HepG2 (cell line): ENCODE measurements around the gene SEPTIN5. TPM values are rescaled to one million over a fixed set of nuclear protein-coding genes. Genes with fewer than 3 reads are reported as not detected.

Source experiments
- ATAC-seq: fragments of 200-7000 bp; cut with Tn5 transposase; 3 replicates; pipeline ENCODE4 v1.9.1; 2020; ENCODE audit warnings: mild to moderate bottlenecking, moderate library complexity
- BruUV-seq: library from RNA; stranded (reverse); fragments of 400-500 nt; replicated peaks from 2 replicates; lab custom pipeline; 2021; lab: Mats Ljungman, UMichigan
- CTCF ChIA-PET: fragments of 300-600 bp; formaldehyde crosslinking; extraction: SDS; loops from one replicate; lab custom pipeline; 2021; ENCODE audit warnings: low total read pairs, inconsistent platforms, low intra/inter-chr PET ratio; lab: Yijun Ruan, JAX
- POLR2A ChIA-PET: fragments of 350-600 bp; sonication (Branson Sonifier 250); formaldehyde crosslinking; loops from one replicate; lab custom pipeline; 2020; ENCODE audit warnings: antibody characterized with exemption, inconsistent platforms; lab: Yijun Ruan, JAX
- DNase-seq: peaks from one replicate; pipeline ENCODE4 v3.0.0-alpha.2; 2015; ENCODE audit warnings: low spot score
- FAIRE-seq: peaks from 3 replicates; lab custom pipeline; 2011; peaks lifted over from hg19 to GRCh38; lab: Jason Lieb, UNC
- H2AFZ ChIP-seq: one replicate; pipeline ENCODE4 v1.6.1; 2011; ENCODE audit warnings: low read length, inconsistent platforms
- H3K27ac ChIP-seq: fragments of 300-600 bp; 3 replicates; pipeline ENCODE4 v1.8.0; 2011; ENCODE audit warnings: mixed run types, mild to moderate bottlenecking, mixed read lengths, low read length, inconsistent platforms; ENCODE audit not compliant: insufficient read depth; ENCODE audit errors: extremely low read length
- H3K27me3 ChIP-seq, 2 experiments: fragments of 200-600 bp in 1 of 2; 2 replicates in 1 of 2; 3 replicates in 1 of 2; pipeline versions ENCODE4 v1.6.0 to v1.8.0; 2011; ENCODE audit warnings: low read length in 2 of 2, mild to moderate bottlenecking in 2 of 2, moderate library complexity in 2 of 2, inconsistent platforms in 1 of 2; ENCODE audit not compliant: insufficient read depth in 2 of 2, control insufficient read depth in 1 of 2
- H3K36me3 ChIP-seq, 2 experiments: fragments of 200-600 bp in 1 of 2; replicated peaks in 1 of 2; 2 replicates in 1 of 2; 3 replicates in 1 of 2; pipeline versions ENCODE4 v1.5.1 to v1.8.0; 2011; ENCODE audit warnings: low read length in 2 of 2, inconsistent platforms in 1 of 2; ENCODE audit not compliant: insufficient read depth in 2 of 2, control insufficient read depth in 1 of 2
- H3K4me1 ChIP-seq: 2 replicates; pipeline ENCODE4 v1.5.1; 2012; ENCODE audit warnings: low read length, inconsistent platforms; ENCODE audit not compliant: insufficient read depth
- H3K4me2 ChIP-seq: 2 replicates; pipeline ENCODE4 v1.6.0; 2011; ENCODE audit warnings: low read depth, low read length, inconsistent platforms
- H3K4me3 ChIP-seq, 3 experiments: fragments of 200-600 bp in 1 of 3; sonication (generic), shearing (Covaris generic) in 1 of 3; replicated peaks in 1 of 3; 2 replicates each; pipeline ENCODE4 v1.5.1; 2011 to 2016; ENCODE audit warnings: low read length in 3 of 3, inconsistent platforms in 2 of 3, low read depth in 2 of 3, mild to moderate bottlenecking in 2 of 3, control low read depth in 1 of 3, mixed read lengths in 1 of 3; ENCODE audit not compliant: insufficient read depth in 1 of 3
- H3K79me2 ChIP-seq: one replicate; pipeline ENCODE4 v1.6.1; 2011; ENCODE audit warnings: low read length, inconsistent platforms; ENCODE audit not compliant: insufficient read depth
- H3K9ac ChIP-seq: 2 replicates; pipeline ENCODE4 v1.6.0; 2011; ENCODE audit warnings: mild to moderate bottlenecking, low read depth, low read length, inconsistent platforms; ENCODE audit not compliant: insufficient read depth
- H3K9me3 ChIP-seq: 2 replicates; pipeline ENCODE4 v1.5.1; 2012; ENCODE audit warnings: mild to moderate bottlenecking, low read length
- H4K20me1 ChIP-seq: 2 replicates; pipeline ENCODE4 v1.6.0; 2011; ENCODE audit warnings: inconsistent platforms, mild to moderate bottlenecking, low read length, moderate library complexity; ENCODE audit not compliant: insufficient read depth
- ARHGAP35 ChIP-seq: sonication (generic); formaldehyde crosslinking; IDR thresholded peaks from 2 replicates; pipeline ENCODE4 v1.9.0; 2022; ENCODE audit warnings: mild to moderate bottlenecking, inconsistent platforms, moderate library complexity, missing genetic modification reagents, borderline replicate concordance
- ATF7 ChIP-seq, 2 experiments: fragments of 450-650 bp in 1 of 2; sonication (generic) in 1 of 2; formaldehyde crosslinking in 1 of 2; IDR thresholded peaks; 2 replicates each; pipeline versions ENCODE4 v1.4.0 to v1.6.1; 2016 to 2020; ENCODE audit warnings: antibody characterized with exemption in 1 of 2, mild to moderate bottlenecking in 1 of 2, missing genetic modification reagents in 1 of 2
- BATF2 ChIP-seq: sonication (generic); formaldehyde crosslinking; IDR thresholded peaks from 2 replicates; pipeline ENCODE4 v1.8.0; 2022; ENCODE audit warnings: mild to moderate bottlenecking, missing genetic modification reagents, moderate library complexity
- IKZF5 ChIP-seq: IDR thresholded peaks from 2 replicates; pipeline ENCODE4 v1.6.1; 2018; ENCODE audit warnings: missing genetic modification reagents, mild to moderate bottlenecking, missing compliant biosample characterization
- NPAS2 ChIP-seq: sonication (generic); formaldehyde crosslinking; IDR thresholded peaks from 2 replicates; pipeline ENCODE4 v1.8.0; 2022; ENCODE audit warnings: mild to moderate bottlenecking, missing genetic modification reagents, borderline replicate concordance
- PRDM4 ChIP-seq: sonication (generic); formaldehyde crosslinking; IDR thresholded peaks from 2 replicates; pipeline ENCODE4 v1.9.0; 2021; ENCODE audit warnings: missing genetic modification reagents, borderline replicate concordance
- REXO4 ChIP-seq: sonication (generic); formaldehyde crosslinking; IDR thresholded peaks from 2 replicates; pipeline ENCODE4 v1.8.0; 2022; ENCODE audit warnings: missing genetic modification reagents, mild to moderate bottlenecking, borderline replicate concordance
- ZGPAT ChIP-seq: IDR thresholded peaks from 2 replicates; pipeline ENCODE4 v1.6.1; 2016; ENCODE audit warnings: mild to moderate bottlenecking
- ZNF296 ChIP-seq: sonication (generic); formaldehyde crosslinking; conservative IDR thresholded peaks from 2 replicates; pipeline ENCODE4 v1.5.0; 2020; ENCODE audit warnings: mild to moderate bottlenecking, missing genetic modification reagents
- ZNF333 ChIP-seq: sonication (generic); formaldehyde crosslinking; IDR thresholded peaks from 2 replicates; pipeline ENCODE4 v1.4.0; 2020; ENCODE audit warnings: mild to moderate bottlenecking, missing genetic modification reagents, borderline replicate concordance
- ZNF761 ChIP-seq: sonication (generic); formaldehyde crosslinking; conservative IDR thresholded peaks from 2 replicates; pipeline ENCODE4 v1.4.0; 2020; ENCODE audit warnings: mild to moderate bottlenecking, missing genetic modification reagents
- ZNF879 ChIP-seq: sonication (generic); formaldehyde crosslinking; IDR thresholded peaks from 2 replicates; pipeline ENCODE4 v1.8.1; 2023; ENCODE audit warnings: missing genetic modification reagents
- ZSCAN31 ChIP-seq: sonication (generic); formaldehyde crosslinking; IDR thresholded peaks from 2 replicates; pipeline ENCODE4 v1.5.0; 2020; ENCODE audit warnings: low read depth, mild to moderate bottlenecking, missing genetic modification reagents
- WGBS: methylation state at CpG from one replicate; pipeline ENCODE4 v1.1.6; 2017; ENCODE audit warnings: low lambda C conversion rate; 5-methylcytosine and 5-hydroxymethylcytosine counted together
- in situ Hi-C: cut with HindIII; loops from 2 replicates; pipeline ENCODE4 v1.10.0; 2017; ENCODE audit warnings: low pct_unique_long_range_greater_than_20kb; ENCODE audit not compliant: extremely low pct_ligation_motif_present
- intact Hi-C: fragments of 100-400 bp; cut with micrococcal nuclease; formaldehyde crosslinking; loops from one replicate; pipeline ENCODE4 v1.10.0; 2022; ENCODE audit not compliant: unreplicated experiment
- polyA plus RNA-seq, 8 experiments: library from polyadenylated mRNA; depleted of rRNA in 3 of 8; stranded (reverse) in 7 of 8; unstranded in 1 of 8; fragments of >200 nt; fragmentation: Illumina TruSeq in 4 of 8; extraction: Trizol in 4 of 8; gene quantifications; 2 replicates each; pipeline versions ENCODE4 v1.2.1 to v1.2.3, GENCODE V29; 2011 to 2016; ENCODE audit warnings: low read depth in 4 of 8, missing spikeins in 1 of 8, mixed read lengths in 1 of 8; ENCODE audit not compliant: insufficient read depth in 1 of 8
- total RNA-seq, 5 experiments: library from RNA; depleted of rRNA; stranded (reverse); fragments of >200 nt; fragmentation: Illumina TruSeq; extraction: Trizol; gene quantifications; 2 replicates each; pipeline ENCODE4 v1.2.3, GENCODE V29; 2016; ENCODE audit warnings: low read depth in 1 of 5

SEPTIN5 gene
- total and polyA plus RNA-seq, 2 of the 13 experiments (the other 11 are each of a cell fraction or from before 2014, with no cell fraction given), result 0.33 TPM; not detected in 1

GRCh38 chr22:19760951-19761724 lies 46.8 kb downstream of the SEPTIN5 start:
- H2AFZ ChIP-seq, result no peak overlapping the region
- H3K9me3 ChIP-seq, result no peaks in the 10 kb centered on the region
- H3K27ac ChIP-seq, result no peak overlapping the region
- H3K36me3 ChIP-seq, result no peaks in the 10 kb centered on the region
- TF ChIP-seq NPAS2 (CRISPR knock-in tag) (no peak), PRDM4 (CRISPR knock-in tag) (no peak), ZNF761 (CRISPR knock-in tag) (no peak), ARHGAP35 (CRISPR knock-in tag) (no peak), ZNF333 (CRISPR knock-in tag) (no peak), IKZF5 (CRISPR knock-in tag) (no peak), BATF2 (CRISPR knock-in tag) (no peak), ZNF879 (CRISPR knock-in tag) (no peak), REXO4 (CRISPR knock-in tag) (no peak), ZNF296 (CRISPR knock-in tag) (no peak), ATF7 (IDR thresholded peaks at IDR 0.05) (no peak), ATF7 (CRISPR knock-in tag; IDR thresholded peaks at IDR 0.05) (no peak), ZGPAT (CRISPR knock-in tag) (no peak), ZSCAN31 (CRISPR knock-in tag) (no peak)
- WGBS, result 91% methylated on average over 12 of the region's 117 CpGs
- FAIRE-seq (no peak), ATAC-seq (no peak), DNase-seq (no peak)
- H3K9ac ChIP-seq, result no peak overlapping the region
- H3K79me2 ChIP-seq, result no peaks in the 10 kb centered on the region
- intact Hi-C loops (no loop called here), in situ Hi-C loops (no loop called here)
- POLR2A ChIA-PET, result interaction anchor here (1.6 kb wide), 1 partner anchor 15 kb away, joined by 3 read pairs; no protein-coding TSS in a partner anchor
- CTCF ChIA-PET, result no interaction called here
- H3K4me1 ChIP-seq, result peaks cover 29% of the 10 kb centered on the region
- no TSS peak for BruUV-seq
- H3K4me2 ChIP-seq, result peak overlapping the region; percentile 69
- no peaks in the 10 kb centered on the region for H4K20me1 ChIP-seq
- peaks cover 14 to 86% of the 10 kb centered on the region in 2 experiments for H3K27me3 ChIP-seq
- peak overlapping the region in 1 of 3 experiments; percentile 59; a peak in 2 of 6 replicates for H3K4me3 ChIP-seq
